Mammary epithelial cell (primary cell): ENCODE data around the gene RGCC.

Experiments used
- CTCF ChIP-seq, 2 donors: IDR thresholded peaks in 1 of 2; conservative IDR thresholded peaks in 1 of 2; 2 replicates each; pipeline ENCODE4 v1.5.1; 2011 to 2012; ENCODE audit warnings: inconsistent platforms in 2 of 2, low read length in 2 of 2, mild to moderate bottlenecking in 2 of 2, control low read depth in 1 of 2, low read depth in 1 of 2; ENCODE audit not compliant: insufficient read depth in 1 of 2; ENCODE audit errors: extremely low read depth in 1 of 2
- EZH2 ChIP-seq: IDR thresholded peaks from 2 replicates; pipeline ENCODE4 v1.6.1; 2012; ENCODE audit warnings: low read length, inconsistent platforms, borderline replicate concordance

- TF ChIP-seq CTCF (conservative IDR thresholded peaks at IDR 0.05 in 1 of 2, IDR thresholded peaks at IDR 0.05 in 1 of 2; ENCODE audit: extremely low read depth in 1 of 2, insufficient read depth in 1 of 2, low read depth in 1 of 2, low read length in 2 of 2) (no peak), EZH2 (no peak)
These were observed 62.8 kb downstream of the RGCC start for GRCh38 chr13:41520016-41520659.
